Left lung (tissue), 10 donors: Measurements from ENCODE around the gene GPR21. TPM values are rescaled to one million over a fixed set of nuclear protein-coding genes. Genes with fewer than 3 reads are reported as not detected.

Source experiments
- ATAC-seq: fragments of 200-7000 bp; cut with Tn5 transposase; one replicate; pipeline ENCODE4 v1.9.1; 2020; ENCODE audit warnings: moderate library complexity
- DNase-seq, 4 donors: peaks; one replicate each; pipeline ENCODE4 v3.0.0-alpha.2; 2013 to 2020
- H3K27ac ChIP-seq, 2 donors: fragments of 200-600 bp; sonication (generic) in 1 of 2; one replicate each; pipeline versions ENCODE4 v1.5.0 to v1.8.0; 2020 to 2021
- H3K27me3 ChIP-seq, 2 donors: fragments of 200-600 bp; sonication (generic) in 1 of 2; one replicate each; pipeline versions ENCODE4 v1.5.0 to v1.8.0; 2020 to 2021
- H3K36me3 ChIP-seq, 2 donors: fragments of 200-600 bp; sonication (generic) in 1 of 2; one replicate each; pipeline versions ENCODE4 v1.5.0 to v1.8.0; 2020 to 2021
- H3K4me1 ChIP-seq, 2 donors: fragments of 200-600 bp; one replicate each; pipeline ENCODE4 v1.8.0; 2021
- H3K4me3 ChIP-seq, 2 donors: fragments of 200-600 bp; sonication (generic) in 1 of 2; one replicate each; pipeline versions ENCODE4 v1.5.0 to v1.8.0; 2020 to 2021; ENCODE audit warnings: mild to moderate bottlenecking in 1 of 2
- H3K9me3 ChIP-seq, 2 donors: fragments of 200-600 bp; sonication (generic) in 1 of 2; one replicate each; pipeline versions ENCODE4 v1.5.0 to v1.8.0; 2020 to 2021
- CTCF ChIP-seq, 2 donors: fragments of 200-600 bp; sonication (generic) in 1 of 2; IDR thresholded peaks; one replicate each; pipeline versions ENCODE4 v1.5.0 to v1.8.0; 2021; ENCODE audit warnings: antibody characterized with exemption in 2 of 2
- intact Hi-C, 2 donors: fragments of 100-400 bp; cut with DNase I; formaldehyde crosslinking; loops; one replicate each; pipeline versions ENCODE4 v1.11.2 to v1.14.2; 2022
- polyA plus RNA-seq, 6 donors: library from polyadenylated mRNA; unstranded; fragments of 120-200 nt; gene quantifications; one replicate each; pipeline ENCODE4 v1.2.1, GENCODE V29; 2013; ENCODE audit not compliant: insufficient read length in 6 of 6
- total RNA-seq, 2 donors: library from RNA; stranded (reverse); fragmentation: NEBNext Ultra II Directional; extraction: Animal tissue kit (Norgen Biotek cat#: 25700); gene quantifications; one replicate each; pipeline ENCODE4 v1.2.1, GENCODE V29; 2021
- donor health status: DM: no; HTN: yes; CAD: no.
- donor health status: DM: no; HTN: no; CAD: no.

The GPR21 gene
- total and polyA plus RNA-seq, 8 donors, result 0.22 to 0.63 (median 0.41) TPM; not detected in 3

- intact Hi-C loops, result loop anchor here in 1 of 2 donors (10.0 kb wide), 1 partner anchor 271 kb away; the partner anchor contains the start of gene CRB2
- peaks cover 0 to 59% of the 10 kb centered on the region in 2 donors for H3K36me3 ChIP-seq
These were observed 50.8 kb downstream of the GPR21 start for GRCh38 chr9:123084256-123084655.

More at GRCh38 chr9:123084256-123084655, 50.8 kb downstream of the GPR21 start:
- ATAC-seq (no peak), DNase-seq (no peak)
- Histone ChIP-seq H3K4me1 (no peaks in the 10 kb centered on the region), H3K27me3 (no peaks in the 10 kb centered on the region), H3K27ac (no peak overlapping the region), H3K4me3 (no peak overlapping the region), H3K9me3 (no peaks in the 10 kb centered on the region)
- TF ChIP-seq CTCF (IDR thresholded peaks at IDR 0.05), result no peak

Other genes starting within 250 kb of the GPR21 start
- not detected for gene OR5C1, start 244.7 kb upstream of the GPR21 start, total RNA-seq
- gene OR5C1, start 244.7 kb upstream of the GPR21 start, polyA plus RNA-seq, result not detected
- gene OR1K1, start 233.5 kb upstream of the GPR21 start, total RNA-seq, result not detected
- gene OR1K1, start 233.5 kb upstream of the GPR21 start, polyA plus RNA-seq, result not detected
- gene PDCL, start 205.1 kb upstream of the GPR21 start, total RNA-seq, result 10 to 100 TPM; 18.4 to 18.8 TPM
- 10 to 100 TPM; 38.1 to 45.6 (median 40.6) TPM for gene PDCL, start 205.1 kb upstream of the GPR21 start, polyA plus RNA-seq
- 10 to 100 TPM; 46.1 to 48.3 TPM for gene RC3H2, start 128.3 kb upstream of the GPR21 start, total RNA-seq
- gene RC3H2, start 128.3 kb upstream of the GPR21 start, polyA plus RNA-seq, result 10 to 100 TPM; 39.8 to 43.9 (median 41.7) TPM
- 1 to 10 TPM; 6.9 to 8.6 TPM for gene ZBTB6, start 120.3 kb upstream of the GPR21 start, total RNA-seq
- gene ZBTB6, start 120.3 kb upstream of the GPR21 start, polyA plus RNA-seq, result 10 to 100 TPM; 13.3 to 15.3 (median 14.4) TPM
- 1 to 10 TPM; 5.2 to 5.4 TPM for gene ZBTB26, start 102.2 kb upstream of the GPR21 start, total RNA-seq
- 10 to 100 TPM; 19.0 to 22.2 (median 19.3) TPM for gene ZBTB26, start 102.2 kb upstream of the GPR21 start, polyA plus RNA-seq
- gene RABGAP1, start 92.6 kb upstream of the GPR21 start, total RNA-seq, result 10 to 100 TPM; 52.6 to 55.4 TPM
- 10 to 100 TPM; 71.5 to 85.9 (median 77.1) TPM for gene RABGAP1, start 92.6 kb upstream of the GPR21 start, polyA plus RNA-seq
- gene STRBP, start 234.9 kb downstream of the GPR21 start, total RNA-seq, result 10 to 100 TPM; 16.5 to 19.5 TPM
- gene STRBP, start 234.9 kb downstream of the GPR21 start, polyA plus RNA-seq, result 10 to 100 TPM; 33.4 to 40.4 (median 38.5) TPM